Measurements from ENCODE around the gene ZBTB25.

The ZBTB25 gene

GRCh38 chr14:64475585-64476273 is 27.9 kb downstream of the ZBTB25 start:
- H3K4me3 ChIP-seq (ENCODE audit: low read length), result no peak overlapping the region
- TF ChIP-seq CTCF (IDR thresholded peaks at IDR 0.05; ENCODE audit: insufficient read depth, low read depth, low read length, missing control alignments), result no peak
- no peak for DNase-seq (ENCODE audit: low read depth)

DNA sequence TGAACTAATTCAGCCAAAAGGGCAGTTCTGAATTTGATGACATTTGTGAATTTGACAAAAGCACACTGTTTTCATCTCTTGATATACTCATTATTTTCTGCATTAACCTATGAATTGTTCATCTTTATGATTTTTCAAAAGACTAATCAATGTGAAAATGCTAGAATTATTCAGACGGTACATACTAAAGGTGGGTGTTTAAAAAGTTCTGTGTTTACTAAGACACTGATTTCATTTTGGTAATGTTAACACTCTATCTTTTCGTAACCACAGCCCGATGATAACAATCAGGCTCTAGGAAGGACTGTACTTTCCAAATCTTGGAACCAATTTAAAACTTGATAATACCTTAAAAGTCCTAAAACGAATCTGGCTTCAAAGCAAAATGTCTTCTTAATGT is 28.9 kb downstream of the ZBTB25 start:
- no peak overlapping the region for H3K4me3 ChIP-seq (ENCODE audit: low read length)
- no peak for DNase-seq (ENCODE audit: low read depth)
- no peak for TF ChIP-seq CTCF (IDR thresholded peaks at IDR 0.05; ENCODE audit: insufficient read depth, low read depth, low read length, missing control alignments)

GRCh38 chr14:64474041-64474440 is 29.6 kb downstream of the ZBTB25 start:
- no peak overlapping the region for H3K4me3 ChIP-seq (ENCODE audit: low read length)
- TF ChIP-seq CTCF (IDR thresholded peaks at IDR 0.05; ENCODE audit: insufficient read depth, low read depth, low read length, missing control alignments), result no peak

GRCh38 chr14:64468451-64468850 is 35.2 kb downstream of the ZBTB25 start:
- no peak for TF ChIP-seq CTCF (IDR thresholded peaks at IDR 0.05; ENCODE audit: insufficient read depth, low read depth, low read length, missing control alignments)

More at GRCh38 chr14:64474041-64474440, 29.6 kb downstream of the ZBTB25 start:
- DNase-seq (ENCODE audit: low read depth), result no peak

DNA sequence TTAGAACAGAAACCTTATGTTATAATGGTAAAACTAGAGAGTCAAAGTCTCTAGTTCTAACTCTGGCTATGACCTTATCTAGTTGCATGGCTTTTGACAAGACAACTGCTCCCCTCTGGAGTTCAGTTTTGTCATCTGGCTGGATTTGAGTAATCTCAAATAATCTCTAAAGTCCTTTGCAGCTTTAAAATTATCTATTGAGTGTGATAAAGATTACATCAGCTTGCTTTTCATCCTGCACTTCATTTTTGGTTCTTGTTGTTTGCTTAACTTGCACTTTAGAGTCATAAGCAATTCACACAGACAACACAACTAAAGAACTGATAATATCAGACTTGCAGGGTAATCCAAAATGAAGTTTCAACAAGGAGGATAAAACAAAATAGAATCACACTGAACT is 36.1 kb downstream of the ZBTB25 start:
- DNase-seq (ENCODE audit: low read depth), result no peak
- no peak for TF ChIP-seq CTCF (IDR thresholded peaks at IDR 0.05; ENCODE audit: insufficient read depth, low read depth, low read length, missing control alignments)
- H3K4me3 ChIP-seq (ENCODE audit: low read length), result no peak overlapping the region

More at GRCh38 chr14:64468451-64468850, 35.2 kb downstream of the ZBTB25 start:
- DNase-seq (ENCODE audit: low read depth), result no peak
- no peak overlapping the region for H3K4me3 ChIP-seq (ENCODE audit: low read length)

GRCh38 chr14:64467101-64467500 is 36.5 kb downstream of the ZBTB25 start:
- no peak overlapping the region for H3K4me3 ChIP-seq (ENCODE audit: low read length)
- no peak for TF ChIP-seq CTCF (IDR thresholded peaks at IDR 0.05; ENCODE audit: insufficient read depth, low read depth, low read length, missing control alignments)
- DNase-seq (ENCODE audit: low read depth), result no peak
